Left lung (tissue), 10 donors: Measurements from ENCODE around the gene APBA2. TPM values are rescaled to one million over a fixed set of nuclear protein-coding genes. Genes with fewer than 3 reads are reported as not detected.
A peak's percentile ranks its signal among the peaks of the same experiment; 100 is the strongest.

Experiments used
- ATAC-seq: fragments of 200-7000 bp; cut with Tn5 transposase; one replicate; pipeline ENCODE4 v1.9.1; 2020; ENCODE audit warnings: moderate library complexity
- DNase-seq, 4 donors: peaks; one replicate each; pipeline ENCODE4 v3.0.0-alpha.2; 2013 to 2020
- H3K27ac ChIP-seq, 2 donors: fragments of 200-600 bp; sonication (generic) in 1 of 2; one replicate each; pipeline versions ENCODE4 v1.5.0 to v1.8.0; 2020 to 2021
- H3K27me3 ChIP-seq, 2 donors: fragments of 200-600 bp; sonication (generic) in 1 of 2; one replicate each; pipeline versions ENCODE4 v1.5.0 to v1.8.0; 2020 to 2021
- H3K36me3 ChIP-seq, 2 donors: fragments of 200-600 bp; sonication (generic) in 1 of 2; one replicate each; pipeline versions ENCODE4 v1.5.0 to v1.8.0; 2020 to 2021
- H3K4me1 ChIP-seq, 2 donors: fragments of 200-600 bp; one replicate each; pipeline ENCODE4 v1.8.0; 2021
- H3K4me3 ChIP-seq, 2 donors: fragments of 200-600 bp; sonication (generic) in 1 of 2; one replicate each; pipeline versions ENCODE4 v1.5.0 to v1.8.0; 2020 to 2021; ENCODE audit warnings: mild to moderate bottlenecking in 1 of 2
- H3K9me3 ChIP-seq, 2 donors: fragments of 200-600 bp; sonication (generic) in 1 of 2; one replicate each; pipeline versions ENCODE4 v1.5.0 to v1.8.0; 2020 to 2021
- CTCF ChIP-seq, 2 donors: fragments of 200-600 bp; sonication (generic) in 1 of 2; IDR thresholded peaks; one replicate each; pipeline versions ENCODE4 v1.5.0 to v1.8.0; 2021; ENCODE audit warnings: antibody characterized with exemption in 2 of 2
- intact Hi-C, 2 donors: fragments of 100-400 bp; cut with DNase I; formaldehyde crosslinking; loops; one replicate each; pipeline versions ENCODE4 v1.11.2 to v1.14.2; 2022
- polyA plus RNA-seq, 6 donors: library from polyadenylated mRNA; unstranded; fragments of 120-200 nt; gene quantifications; one replicate each; pipeline ENCODE4 v1.2.1, GENCODE V29; 2013; ENCODE audit not compliant: insufficient read length in 6 of 6
- total RNA-seq, 2 donors: library from RNA; stranded (reverse); fragmentation: NEBNext Ultra II Directional; extraction: Animal tissue kit (Norgen Biotek cat#: 25700); gene quantifications; one replicate each; pipeline ENCODE4 v1.2.1, GENCODE V29; 2021
- donor health status: DM: no; HTN: yes; CAD: no.
- donor health status: DM: no; HTN: no; CAD: no.

The APBA2 gene
- total and polyA plus RNA-seq, 8 donors = 3.9 to 18.4 (median 11.1) TPM

- H3K9me3 ChIP-seq = peaks cover 0 to 6% of the 10 kb centered on the region in 2 donors
- no peak for ATAC-seq
- no peak overlapping the region for H3K4me3 ChIP-seq
- no peak for TF ChIP-seq CTCF (IDR thresholded peaks at IDR 0.05)
- intact Hi-C loops = no loop called here
- H3K27me3 ChIP-seq = no peaks in the 10 kb centered on the region
- DNase-seq = no peak
- H3K27ac ChIP-seq = no peak overlapping the region
- no peaks in the 10 kb centered on the region for H3K4me1 ChIP-seq
- no peaks in the 10 kb centered on the region for H3K36me3 ChIP-seq
Measured at GRCh38 chr15:29088666-29089065, 202.9 kb downstream of the APBA2 start.

DNA sequence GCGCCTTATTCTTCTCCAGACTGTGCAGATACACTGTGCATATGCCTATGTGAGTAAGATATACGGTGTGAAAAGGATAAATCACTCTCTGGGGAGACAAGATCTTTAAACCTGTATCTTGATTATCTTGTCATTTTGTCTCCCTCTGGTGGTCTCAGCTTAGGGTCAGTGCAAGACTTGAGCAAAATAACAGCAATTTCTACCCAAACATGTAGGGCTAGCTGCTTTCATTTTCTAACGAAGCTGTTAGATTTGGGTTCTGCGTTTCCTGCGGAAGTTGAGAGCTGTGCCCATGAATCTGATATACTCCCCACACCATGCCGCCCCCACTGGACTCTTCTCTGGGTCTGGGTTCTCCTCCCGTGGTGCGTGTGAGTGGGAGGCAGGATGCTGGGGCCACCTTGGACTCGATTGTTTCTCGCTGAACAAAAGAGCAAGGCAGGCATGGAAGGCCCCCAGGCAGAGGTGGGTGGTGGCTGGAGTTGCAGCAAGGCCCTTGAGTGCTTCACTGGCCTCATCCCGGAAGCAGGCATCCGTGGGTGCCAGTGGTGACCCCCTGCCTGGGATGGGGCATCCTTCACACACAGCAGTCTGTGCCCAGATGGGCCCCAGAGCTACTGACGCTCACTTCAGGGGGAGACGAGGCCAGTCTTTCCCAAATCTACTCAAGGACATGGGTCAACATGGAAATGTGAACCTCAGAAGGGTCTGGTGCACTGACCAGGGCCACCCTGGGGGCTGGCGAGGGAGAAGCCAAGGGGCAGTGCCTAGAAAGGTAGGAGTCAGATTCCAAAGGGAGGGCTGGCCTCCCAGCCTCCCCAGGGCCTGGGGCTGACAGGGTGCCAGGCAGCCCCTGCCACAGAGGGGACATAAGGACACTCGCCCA lies 204.2 kb downstream of the APBA2 start:
- DNase-seq = peak in 1 of 4 donors; percentile 54

DNA sequence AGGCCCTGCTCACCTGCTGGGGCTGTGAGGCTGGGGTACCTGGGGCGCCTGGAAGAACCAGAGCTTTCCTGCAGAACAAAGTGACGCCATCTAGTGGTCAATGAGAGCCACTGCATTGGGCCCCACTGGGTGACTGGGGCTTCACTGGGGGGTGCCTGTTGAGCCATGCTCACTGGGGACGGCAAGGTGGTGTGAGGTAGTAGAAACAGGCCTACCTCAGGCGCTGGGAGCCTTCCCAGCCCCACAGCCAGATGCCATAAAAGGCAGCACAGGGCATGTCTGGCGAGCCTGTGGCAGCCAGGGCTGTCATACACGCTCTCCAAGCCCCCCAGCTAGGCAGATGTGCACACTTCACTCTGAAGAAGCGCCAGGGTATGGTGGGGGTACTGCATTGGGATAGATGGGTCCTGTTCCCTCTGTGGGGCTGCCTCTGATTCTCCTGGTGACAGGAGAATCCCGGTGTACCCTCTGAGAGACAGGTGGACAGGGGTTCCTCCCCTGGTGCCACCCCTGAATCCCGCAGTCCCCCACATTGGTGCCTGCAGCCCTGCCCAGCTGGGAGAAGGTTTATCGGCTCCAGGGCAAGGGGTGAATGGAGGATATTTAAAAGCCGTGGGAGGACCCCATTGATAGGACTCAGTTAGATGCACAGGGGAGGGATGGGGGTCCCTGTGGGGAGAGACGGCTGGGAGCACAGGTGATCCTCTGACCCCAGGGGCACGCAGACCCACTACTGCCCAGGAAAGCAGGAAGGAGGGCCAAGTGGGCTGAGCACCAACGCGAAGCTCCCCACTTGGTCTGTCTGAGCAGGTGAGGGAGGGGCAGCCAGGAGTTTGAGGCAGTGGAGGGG lies 205.1 kb downstream of the APBA2 start:
- ATAC-seq (no peak), DNase-seq (no peak)
- intact Hi-C loops = no loop called here
- H3K36me3 ChIP-seq = no peaks in the 10 kb centered on the region
- no peak overlapping the region for H3K4me3 ChIP-seq
- H3K4me1 ChIP-seq = no peaks in the 10 kb centered on the region
- H3K9me3 ChIP-seq = no peaks in the 10 kb centered on the region
- H3K27ac ChIP-seq = no peak overlapping the region
- H3K27me3 ChIP-seq = no peaks in the 10 kb centered on the region
- TF ChIP-seq CTCF (IDR thresholded peaks at IDR 0.05) = peak; percentile 57 to 66

More for the DNA sequence above, 204.2 kb downstream of the APBA2 start:
- TF ChIP-seq CTCF (IDR thresholded peaks at IDR 0.05) = no peak
- H3K9me3 ChIP-seq = peaks cover 0 to under 1% of the 10 kb centered on the region in 2 donors
- no peaks in the 10 kb centered on the region for H3K4me1 ChIP-seq
- intact Hi-C loops = no loop called here
- H3K36me3 ChIP-seq = no peaks in the 10 kb centered on the region
- no peak overlapping the region for H3K27ac ChIP-seq
- H3K27me3 ChIP-seq = no peaks in the 10 kb centered on the region
- no peak for ATAC-seq
- H3K4me3 ChIP-seq = no peak overlapping the region

- Histone ChIP-seq H3K4me1 (no peaks in the 10 kb centered on the region), H3K4me3 (no peak overlapping the region), H3K27ac (no peak overlapping the region), H3K9me3 (no peaks in the 10 kb centered on the region), H3K36me3 (no peaks in the 10 kb centered on the region), H3K27me3 (no peaks in the 10 kb centered on the region)
- ATAC-seq (no peak), DNase-seq (peak in 1 of 4 donors; percentile 60)
- intact Hi-C loops = no loop called here
- TF ChIP-seq CTCF (IDR thresholded peaks at IDR 0.05) = no peak
Measured at GRCh38 chr15:29091666-29092065, 205.9 kb downstream of the APBA2 start.
